CD4-positive, alpha-beta T cell treated with Interleukin-21 for 1 hour (primary cell): ENCODE data around the gene LDLRAD4.

Experiments
- DNase-seq: peaks from one replicate; pipeline ENCODE4 v3.0.0-alpha.2; 2020

Gene LDLRAD4

GRCh38 chr18:13566941-13567746 lies 348.6 kb downstream of the LDLRAD4 start:
- peak; percentile 42 for DNase-seq

- DNase-seq: peak; percentile 33
Observed at GRCh38 chr18:13568443-13569392, 350.2 kb downstream of the LDLRAD4 start.

GRCh38 chr18:13570216-13570615 lies 351.7 kb downstream of the LDLRAD4 start:
- no peak for DNase-seq

GRCh38 chr18:13570856-13571495 lies 352.4 kb downstream of the LDLRAD4 start:
- DNase-seq: no peak

- no peak for DNase-seq
Observed at GRCh38 chr18:13572148-13572547, 353.6 kb downstream of the LDLRAD4 start.

GRCh38 chr18:13572721-13573120 lies 354.2 kb downstream of the LDLRAD4 start:
- DNase-seq: no peak

- no peak for DNase-seq
Observed at GRCh38 chr18:13573750-13574149, 355.2 kb downstream of the LDLRAD4 start.

- no peak for DNase-seq
Observed at GRCh38 chr18:13574355-13574754, 355.8 kb downstream of the LDLRAD4 start.

- no peak for DNase-seq
Observed at GRCh38 chr18:13574761-13575160, 356.2 kb downstream of the LDLRAD4 start.

- DNase-seq: no peak
Observed at GRCh38 chr18:13576598-13576997, 358.0 kb downstream of the LDLRAD4 start.

GRCh38 chr18:13577091-13577697 lies 358.6 kb downstream of the LDLRAD4 start:
- DNase-seq: no peak

- no peak for DNase-seq
Observed at GRCh38 chr18:13577781-13578180, 359.2 kb downstream of the LDLRAD4 start.

GRCh38 chr18:13578400-13578799 lies 359.8 kb downstream of the LDLRAD4 start:
- no peak for DNase-seq

GRCh38 chr18:13579874-13580273 lies 361.3 kb downstream of the LDLRAD4 start:
- no peak for DNase-seq

- DNase-seq: no peak
Observed at GRCh38 chr18:13580351-13580750, 361.8 kb downstream of the LDLRAD4 start.

GRCh38 chr18:13580991-13581390 lies 362.4 kb downstream of the LDLRAD4 start:
- DNase-seq: no peak

- DNase-seq: no peak
Observed at GRCh38 chr18:13581496-13582177, 363.1 kb downstream of the LDLRAD4 start.

- DNase-seq: no peak
Observed at GRCh38 chr18:13582178-13582670, 363.7 kb downstream of the LDLRAD4 start.

- no peak for DNase-seq
Observed at GRCh38 chr18:13583576-13584550, 365.3 kb downstream of the LDLRAD4 start.

GRCh38 chr18:13584825-13585224 lies 366.3 kb downstream of the LDLRAD4 start:
- no peak for DNase-seq
